ENCODE data around the gene KIF26A.
"Not testable (repeated sequence)": the region's sequence is repeated elsewhere in the genome, so short reads cannot be mapped to it uniquely, and the experiment has no call there.

KIF26A gene

DNA sequence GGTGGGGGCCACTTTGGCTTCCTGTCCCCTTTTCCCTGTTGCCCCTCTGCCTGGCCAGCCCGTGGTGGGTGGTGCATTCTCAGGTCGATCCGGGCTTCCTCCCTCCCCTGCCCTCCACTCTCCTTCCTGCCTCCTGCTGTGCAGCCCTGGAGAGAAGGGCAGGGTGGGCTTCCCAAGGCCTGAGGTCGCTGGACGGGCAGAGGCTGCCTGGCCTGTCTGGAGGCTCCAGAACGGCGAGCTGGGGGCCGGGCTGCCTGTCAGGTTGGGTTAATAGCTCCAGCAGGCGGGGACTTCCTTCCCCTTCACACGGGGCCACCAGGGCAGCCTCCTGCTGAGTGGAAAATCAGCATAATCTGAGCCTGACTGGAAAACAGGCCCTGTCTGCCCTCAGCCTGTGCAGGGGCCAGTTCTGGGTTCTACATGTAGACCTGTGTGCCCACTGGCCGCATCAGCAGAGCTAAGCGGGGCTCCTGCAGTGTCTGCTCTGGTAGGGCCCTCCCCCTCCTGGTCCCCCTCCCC is 11.3 kb downstream of the KIF26A start:
- no peak overlapping the region for H3K4me3 ChIP-seq (ENCODE audit: low read depth, low read length)
- TF ChIP-seq, protein P1, sequence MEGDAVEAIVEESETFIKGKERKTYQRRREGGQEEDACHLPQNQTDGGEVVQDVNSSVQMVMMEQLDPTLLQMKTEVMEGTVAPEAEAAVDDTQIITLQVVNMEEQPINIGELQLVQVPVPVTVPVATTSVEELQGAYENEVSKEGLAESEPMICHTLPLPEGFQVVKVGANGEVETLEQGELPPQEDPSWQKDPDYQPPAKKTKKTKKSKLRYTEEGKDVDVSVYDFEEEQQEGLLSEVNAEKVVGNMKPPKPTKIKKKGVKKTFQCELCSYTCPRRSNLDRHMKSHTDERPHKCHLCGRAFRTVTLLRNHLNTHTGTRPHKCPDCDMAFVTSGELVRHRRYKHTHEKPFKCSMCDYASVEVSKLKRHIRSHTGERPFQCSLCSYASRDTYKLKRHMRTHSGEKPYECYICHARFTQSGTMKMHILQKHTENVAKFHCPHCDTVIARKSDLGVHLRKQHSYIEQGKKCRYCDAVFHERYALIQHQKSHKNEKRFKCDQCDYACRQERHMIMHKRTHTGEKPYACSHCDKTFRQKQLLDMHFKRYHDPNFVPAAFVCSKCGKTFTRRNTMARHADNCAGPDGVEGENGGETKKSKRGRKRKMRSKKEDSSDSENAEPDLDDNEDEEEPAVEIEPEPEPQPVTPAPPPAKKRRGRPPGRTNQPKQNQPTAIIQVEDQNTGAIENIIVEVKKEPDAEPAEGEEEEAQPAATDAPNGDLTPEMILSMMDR (IDR thresholded peaks at IDR 0.05; ENCODE audit: borderline replicate concordance, insufficient read depth, low read depth, low read length), result no peak

DNA sequence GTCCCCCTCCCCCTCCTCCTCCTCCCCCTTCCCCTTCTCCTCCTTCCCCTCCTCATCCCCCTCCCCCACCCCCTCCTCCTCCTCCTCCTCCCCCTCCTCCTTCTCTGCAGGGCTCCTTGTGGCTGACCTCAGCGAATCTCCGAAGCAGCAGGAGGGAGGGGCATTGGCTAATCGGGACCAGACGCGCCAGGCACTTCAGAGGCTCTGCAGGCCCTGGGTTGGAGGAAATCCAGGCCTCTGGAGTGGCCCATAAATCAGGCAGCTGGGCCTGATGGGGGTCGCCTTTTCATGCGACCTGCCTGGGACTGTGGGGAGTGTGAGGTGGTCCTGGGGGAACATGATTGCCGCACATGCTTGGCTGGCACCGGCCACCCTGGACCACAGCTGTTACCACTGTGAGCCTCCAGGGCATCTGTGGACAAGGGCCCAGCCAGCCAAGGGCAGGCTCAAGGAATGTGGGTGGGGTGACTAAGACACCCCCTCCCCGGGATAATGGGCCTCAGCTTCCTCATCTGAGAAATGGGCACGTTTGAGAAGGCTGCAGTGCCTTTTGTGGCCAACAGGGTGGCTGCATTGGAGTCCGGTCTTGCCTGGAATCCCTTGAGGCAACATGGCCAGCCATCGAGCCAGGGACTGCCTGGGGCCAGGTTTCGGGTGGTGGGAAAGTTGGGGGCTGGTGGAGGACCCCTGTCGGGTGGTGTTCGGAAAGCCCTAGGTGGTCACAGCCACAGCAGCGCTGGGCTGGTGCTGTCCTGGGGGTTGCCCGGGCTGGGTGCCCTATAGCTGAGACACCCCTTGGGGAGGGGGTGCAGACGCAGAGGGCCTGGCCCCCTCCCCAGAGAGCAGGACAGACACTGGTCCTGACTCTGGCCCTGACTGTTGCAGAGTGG is 12.0 kb downstream of the KIF26A start:
- TF ChIP-seq, protein P1 (IDR thresholded peaks at IDR 0.05; ENCODE audit: borderline replicate concordance, insufficient read depth, low read depth, low read length), result peak; percentile 71; the same call in 1 of the 2 replicates
- H3K4me3 ChIP-seq (ENCODE audit: low read depth, low read length), result no peak overlapping the region

DNA sequence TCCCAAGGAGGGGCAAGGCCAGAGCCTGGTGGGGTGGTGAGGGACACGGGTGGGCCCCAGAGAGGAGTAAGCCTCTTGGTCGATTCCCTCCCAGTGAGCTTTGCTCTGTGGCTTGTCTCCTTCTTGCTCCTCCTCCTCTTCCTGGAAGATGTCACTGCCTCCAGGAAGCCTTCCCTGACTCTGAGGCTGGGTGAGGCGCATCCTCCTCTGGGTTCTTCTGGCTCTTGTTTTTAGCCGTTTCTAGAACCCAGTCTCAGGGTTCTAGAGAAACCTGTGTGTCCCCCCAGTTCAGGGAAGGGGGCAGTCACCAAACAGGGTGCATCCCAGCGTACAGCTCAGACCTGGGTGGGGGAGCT is 12.6 kb downstream of the KIF26A start:
- TF ChIP-seq, protein P1 (IDR thresholded peaks at IDR 0.05; ENCODE audit: borderline replicate concordance, insufficient read depth, low read depth, low read length), result no peak
- H3K4me3 ChIP-seq (ENCODE audit: low read depth, low read length), result no peak overlapping the region

DNA sequence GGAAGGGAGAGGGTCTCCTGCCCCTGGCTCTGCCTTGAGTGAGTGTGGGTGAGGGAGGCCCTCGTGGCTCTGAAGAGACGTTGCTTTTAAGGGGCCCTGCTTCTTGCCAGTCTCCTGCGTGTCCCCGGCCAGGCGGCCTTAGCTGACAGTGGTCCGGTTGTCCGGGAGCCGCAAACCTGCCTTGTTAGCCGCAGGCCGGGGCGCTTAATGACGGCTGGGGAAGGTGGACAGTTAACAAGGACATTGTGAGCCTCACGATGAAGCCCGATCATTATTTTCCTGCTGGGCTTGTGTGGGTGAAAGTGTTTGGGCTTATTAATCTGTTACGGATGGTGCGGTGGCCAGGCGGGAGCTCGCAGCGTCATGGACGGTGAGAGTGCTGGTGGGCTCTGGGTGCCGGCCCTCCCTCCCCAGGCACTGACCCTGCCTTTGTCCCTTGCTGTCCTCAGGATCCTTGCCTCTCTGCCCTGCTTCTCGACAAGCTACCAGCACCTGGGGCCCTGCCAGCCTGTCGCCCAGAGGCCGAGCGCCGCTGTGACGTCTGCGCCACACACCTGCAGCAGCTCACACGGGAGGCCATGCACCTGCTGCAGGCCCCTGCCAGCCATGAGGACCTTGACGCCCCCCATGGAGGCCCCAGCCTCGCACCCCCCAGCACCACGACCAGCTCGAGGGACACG is 13.3 kb downstream of the KIF26A start:
- no peak overlapping the region for H3K4me3 ChIP-seq (ENCODE audit: low read depth, low read length)
- TF ChIP-seq, protein P1 (IDR thresholded peaks at IDR 0.05; ENCODE audit: borderline replicate concordance, insufficient read depth, low read depth, low read length), result no peak

DNA sequence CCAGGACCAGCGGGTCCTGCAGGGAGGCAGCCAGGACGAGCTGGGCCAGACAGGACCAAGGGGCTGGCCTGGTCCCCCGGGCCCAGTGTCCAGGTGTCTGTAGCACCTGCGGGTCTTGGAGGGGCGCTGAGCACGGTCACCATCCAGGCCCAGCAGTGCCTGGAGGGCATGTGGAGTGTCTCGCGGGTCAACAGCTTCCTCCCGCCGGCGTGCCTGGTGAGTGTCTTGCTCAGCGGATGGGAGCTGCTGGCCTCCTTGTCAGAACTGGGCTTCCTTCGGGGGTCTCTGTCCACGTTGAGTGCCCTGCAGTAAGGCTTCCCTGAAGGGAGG is 13.8 kb downstream of the KIF26A start:
- no peak overlapping the region for H3K4me3 ChIP-seq (ENCODE audit: low read depth, low read length)
- TF ChIP-seq, protein P1 (IDR thresholded peaks at IDR 0.05; ENCODE audit: borderline replicate concordance, insufficient read depth, low read depth, low read length), result no peak

DNA sequence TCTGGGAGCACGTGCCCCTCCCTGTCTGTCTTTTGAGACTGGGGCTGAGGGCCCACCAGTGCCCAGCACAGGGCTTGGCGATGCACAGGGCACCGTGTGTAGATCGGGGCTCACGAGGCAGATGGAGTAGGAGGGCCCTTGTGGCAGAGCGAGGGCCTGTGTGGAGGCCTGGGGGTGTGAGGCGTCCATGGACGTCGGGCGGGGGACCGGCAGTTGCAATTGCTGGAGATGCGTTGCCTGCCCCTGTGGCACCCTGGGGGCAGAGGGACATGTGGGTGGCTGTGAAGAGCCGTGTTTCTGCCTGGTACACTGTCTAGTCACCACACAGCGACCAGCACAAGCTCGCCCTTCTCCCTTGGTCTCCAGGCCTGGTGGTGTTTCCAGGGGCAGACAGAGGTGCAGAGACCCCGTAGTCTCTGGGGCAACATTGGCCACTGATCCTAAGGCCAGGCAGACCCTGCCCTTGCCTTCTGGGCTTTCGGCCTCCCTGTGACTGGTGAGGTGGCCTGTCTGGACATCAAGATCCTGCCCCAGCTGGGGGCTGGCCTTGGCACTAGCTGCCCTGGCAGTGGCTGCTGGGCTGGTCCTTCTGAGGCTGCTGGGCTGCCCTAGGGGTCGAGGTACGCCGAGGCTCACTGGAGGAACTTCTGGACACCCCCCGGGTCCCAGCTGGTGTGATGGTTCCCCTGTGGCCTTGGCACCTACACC is 14.5 kb downstream of the KIF26A start:
- TF ChIP-seq, protein P1 (IDR thresholded peaks at IDR 0.05; ENCODE audit: borderline replicate concordance, insufficient read depth, low read depth, low read length), result no peak
- no peak overlapping the region for H3K4me3 ChIP-seq (ENCODE audit: low read depth, low read length)

DNA sequence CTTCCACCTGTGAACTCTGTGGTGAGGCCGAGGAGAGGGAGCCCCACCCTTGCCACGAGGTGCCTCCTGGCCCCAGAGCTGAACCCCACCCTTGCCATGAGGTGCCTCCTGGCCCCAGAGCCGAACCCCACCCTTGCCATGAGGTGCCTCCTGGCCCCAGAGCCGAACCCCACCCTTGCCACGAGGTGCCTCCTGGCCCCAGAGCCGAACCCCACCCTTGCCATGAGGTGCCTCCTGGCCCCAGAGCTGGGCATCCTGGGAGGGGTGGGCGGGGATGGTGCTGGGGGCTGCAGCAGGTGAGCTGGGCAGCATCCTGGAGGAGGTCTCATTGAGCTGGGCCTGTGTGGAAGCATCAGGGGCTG is 15.0 kb downstream of the KIF26A start:
- H3K4me3 ChIP-seq (ENCODE audit: low read depth, low read length), result not testable (repeated sequence)
